Caki2 (cell line): ENCODE results near the gene GPR68. TPM values are rescaled to one million over a fixed set of nuclear protein-coding genes. Genes with fewer than 3 reads are reported as not detected.
"Not testable (repeated sequence)": the region's sequence is repeated elsewhere in the genome, so short reads cannot be mapped to it uniquely, and the experiment has no call there.

Experiments used
- DNase-seq: peaks from one replicate; pipeline ENCODE4 v3.0.0-alpha.2; 2015; ENCODE audit warnings: low read depth
- in situ Hi-C: cut with HindIII; loops from 2 replicates; pipeline ENCODE4 v1.10.0; 2016; ENCODE audit warnings: low sequenced_read_pairs, low pct_unique_long_range_greater_than_20kb, mixed read lengths
- total RNA-seq: library from RNA; depleted of rRNA; stranded (reverse); fragments of >200 nt; shearing (Covaris generic); gene quantifications from 2 replicates; pipeline ENCODE4 v1.2.3, GENCODE V29; 2014; ENCODE audit warnings: low replicate concordance

GPR68 gene
- total RNA-seq, 1 experiment from 2014 or later, result not detected

GRCh38 chr14:91274796-91275195, 30.3 kb upstream of the GPR68 start:
- in situ Hi-C loops, result no loop called here
- no peak for DNase-seq

GRCh38 chr14:91273885-91274273, 29.4 kb upstream of the GPR68 start:
- in situ Hi-C loops, result no loop called here
- no peak for DNase-seq

GRCh38 chr14:91273273-91273884, 28.9 kb upstream of the GPR68 start:
- in situ Hi-C loops, result no loop called here
- DNase-seq, result no peak

- DNase-seq, result no peak
- in situ Hi-C loops, result no loop called here
Measured at GRCh38 chr14:91272341-91273272, 28.1 kb upstream of the GPR68 start.

GRCh38 chr14:91271639-91272038, 27.1 kb upstream of the GPR68 start:
- DNase-seq, result no peak
- in situ Hi-C loops, result no loop called here

DNA sequence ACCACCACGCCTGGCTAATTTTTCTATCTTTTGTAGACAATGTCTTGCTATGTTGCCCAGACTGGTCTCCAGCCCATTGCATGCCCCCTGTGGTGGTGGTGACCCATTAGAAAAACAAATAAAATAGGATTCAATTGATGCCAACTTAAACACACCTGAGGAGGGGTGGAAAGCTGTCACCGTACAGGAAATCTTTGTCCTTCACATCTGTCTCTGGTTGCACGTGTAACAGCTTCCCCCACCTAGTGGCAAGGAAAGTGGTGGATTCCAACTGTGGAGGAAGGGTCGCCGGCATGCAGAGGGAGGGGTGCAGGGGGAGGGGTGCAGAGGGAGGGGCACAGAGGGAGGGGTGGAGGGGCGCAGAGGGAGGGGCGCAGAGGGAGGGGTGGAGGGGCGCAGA, 26.1 kb upstream of the GPR68 start:
- in situ Hi-C loops, result no loop called here
- no peak for DNase-seq

DNA sequence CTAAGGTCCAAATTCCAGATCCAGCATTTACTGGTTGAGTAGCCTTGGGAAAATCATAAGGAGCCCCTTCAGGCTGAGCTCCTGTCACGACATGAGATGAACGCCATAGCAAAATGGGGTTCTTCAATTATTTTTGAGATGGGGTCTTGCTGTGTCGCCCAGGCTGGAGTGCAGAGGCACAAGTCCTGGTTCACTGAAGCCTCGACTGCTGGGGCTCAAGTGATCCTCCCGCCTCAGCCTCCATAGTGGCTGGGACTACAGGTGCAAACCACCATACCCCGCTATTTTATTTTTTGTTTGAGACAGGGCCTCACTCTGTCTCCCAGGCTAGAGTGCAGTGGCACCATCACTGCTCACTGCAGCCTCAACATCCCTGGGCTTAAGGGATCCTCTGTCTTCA, 25.7 kb upstream of the GPR68 start:
- in situ Hi-C loops, result no loop called here

GRCh38 chr14:91269076-91269991, 24.8 kb upstream of the GPR68 start:
- no peak for DNase-seq
- in situ Hi-C loops, result no loop called here

More for the DNA sequence above, 25.7 kb upstream of the GPR68 start:
- DNase-seq, result no peak

DNA sequence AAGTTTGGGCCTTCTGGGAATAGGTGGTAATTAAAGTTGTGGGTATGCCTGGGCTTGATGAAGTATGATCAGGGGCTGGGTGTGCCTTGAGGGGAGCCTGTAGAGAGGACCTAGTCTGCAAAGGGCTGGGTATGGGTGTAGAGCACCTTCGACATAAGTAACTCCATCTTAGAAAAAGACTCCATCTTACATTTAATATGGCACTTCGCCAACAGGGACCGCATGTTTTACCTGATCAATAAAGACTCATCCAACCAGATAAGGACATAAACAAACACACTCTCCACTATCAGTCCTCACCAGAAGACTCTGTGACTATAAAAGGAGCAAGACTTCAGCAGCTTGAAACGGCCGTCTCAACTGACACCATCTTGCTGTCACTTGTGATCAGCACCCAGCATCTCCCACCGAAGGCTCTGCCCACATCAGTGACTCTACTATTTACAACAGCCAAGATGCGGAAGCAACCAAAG, 23.5 kb upstream of the GPR68 start:
- in situ Hi-C loops, result no loop called here
- no peak for DNase-seq

- in situ Hi-C loops, result not testable (repeated sequence)
Measured at GRCh38 chr14:91266276-91266675, 21.8 kb upstream of the GPR68 start.

GRCh38 chr14:91265404-91265803, 20.9 kb upstream of the GPR68 start:
- in situ Hi-C loops, result no loop called here
- no peak for DNase-seq

More at GRCh38 chr14:91266276-91266675, 21.8 kb upstream of the GPR68 start:
- DNase-seq, result not testable (repeated sequence)

DNA sequence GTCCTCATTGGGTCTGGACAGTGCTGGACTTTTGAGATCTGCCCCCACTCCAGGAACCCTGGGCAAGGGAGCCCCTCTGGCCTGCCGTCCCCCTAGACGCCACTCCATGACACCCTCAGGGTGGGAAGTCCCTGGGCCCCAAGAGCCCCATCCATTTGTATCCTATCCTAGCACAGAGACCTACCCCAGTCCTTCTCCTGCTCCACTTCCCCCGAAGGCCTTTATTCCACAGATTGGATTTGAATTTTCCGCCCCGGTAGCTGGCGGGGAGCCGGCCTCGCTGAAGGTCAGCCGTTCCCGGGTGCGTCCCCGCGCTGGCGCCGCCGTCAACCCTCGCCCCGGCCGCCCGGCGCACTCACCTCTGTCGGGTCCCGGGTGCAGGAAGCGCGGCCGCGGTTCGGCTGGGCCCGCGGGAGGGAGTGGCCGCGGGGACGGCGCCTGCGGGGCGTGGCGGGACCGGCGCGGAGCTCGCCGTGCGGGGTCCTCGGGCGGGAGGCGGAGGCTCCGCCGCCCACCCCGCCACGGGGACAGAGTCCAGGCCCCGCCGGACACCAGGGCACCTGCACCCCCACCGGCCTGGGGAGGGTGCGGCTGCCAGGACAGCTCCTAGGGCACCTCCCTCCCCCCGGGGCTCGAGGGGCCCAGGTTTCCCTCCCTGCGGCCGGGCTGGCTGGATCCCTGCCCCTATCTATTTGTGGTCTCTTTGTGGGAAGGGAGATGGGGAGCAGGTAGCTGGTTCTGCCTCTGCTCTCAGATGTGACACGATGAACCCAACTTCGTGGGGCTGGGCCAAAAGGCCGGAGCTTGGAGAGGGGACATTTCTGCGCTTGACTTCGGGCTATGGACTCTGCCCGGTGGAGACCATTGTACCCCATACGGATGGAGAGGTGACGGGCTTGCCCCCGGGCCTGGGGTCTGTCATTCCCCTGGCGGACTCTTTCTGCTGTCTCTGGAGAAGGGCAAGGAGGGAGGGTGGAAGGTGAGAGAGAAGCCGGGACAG, 19.9 kb upstream of the GPR68 start:
- in situ Hi-C loops, result no loop called here
- DNase-seq, result no peak

DNA sequence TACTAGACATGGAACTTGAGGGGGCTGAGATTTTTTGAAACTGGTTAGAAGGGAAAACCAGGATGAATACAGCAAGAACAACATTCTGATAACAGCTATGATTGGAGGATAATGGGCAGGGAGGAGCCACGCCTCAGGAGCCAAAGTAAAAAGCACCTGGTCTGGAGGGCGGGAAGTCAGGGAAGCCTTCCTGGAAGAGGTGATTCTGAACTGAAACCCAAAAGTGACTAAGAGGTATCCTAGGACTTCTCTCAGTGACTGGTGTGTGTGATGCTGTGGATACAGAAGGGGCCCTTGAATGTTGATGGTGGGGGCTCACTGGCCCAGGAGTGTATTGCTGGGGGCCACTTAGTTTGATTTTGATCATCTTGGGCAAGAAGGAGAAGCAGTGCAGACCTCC, 18.8 kb upstream of the GPR68 start:
- DNase-seq, result no peak
- in situ Hi-C loops, result no loop called here

- no peak for DNase-seq
- in situ Hi-C loops, result no loop called here
Measured at GRCh38 chr14:91261986-91262549, 17.6 kb upstream of the GPR68 start.

DNA sequence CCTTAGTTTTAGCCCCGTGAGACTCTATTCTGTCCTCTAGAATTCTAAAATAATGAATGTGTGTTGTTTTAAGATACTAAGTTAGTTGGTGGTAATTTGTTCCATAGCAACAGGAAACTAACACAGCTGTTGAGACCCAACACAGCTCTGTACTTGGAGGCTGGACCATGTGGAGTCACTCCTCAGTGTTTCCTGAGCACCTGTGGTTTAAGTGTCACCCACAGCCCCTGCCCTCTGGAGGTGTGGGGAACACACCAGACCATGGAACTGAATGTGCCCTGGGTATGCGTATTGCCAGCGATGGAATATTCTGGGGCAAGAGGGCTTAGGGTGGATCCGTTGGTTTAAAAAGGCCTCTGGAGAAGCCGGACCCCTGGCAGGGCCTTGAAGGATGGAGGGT, 16.6 kb upstream of the GPR68 start:
- DNase-seq, result no peak
- in situ Hi-C loops, result no loop called here

- DNase-seq, result no peak
- in situ Hi-C loops, result no loop called here
Measured at GRCh38 chr14:91258876-91259275, 14.4 kb upstream of the GPR68 start.

GRCh38 chr14:91258011-91258618, 13.6 kb upstream of the GPR68 start:
- in situ Hi-C loops, result no loop called here
- DNase-seq, result no peak
